Activated T-cell treated with anti-CD3 and anti-CD28 coated beads for 24 hours (primary cell): ENCODE data around the gene OXT.
"Not testable (repeated sequence)": the region's sequence is repeated elsewhere in the genome, so short reads cannot be mapped to it uniquely, and the experiment has no call there.

Experiments used
- DNase-seq: peaks from one replicate; pipeline ENCODE4 v3.0.0-alpha.2; 2020; ENCODE audit warnings: low read depth

Gene OXT

GRCh38 chr20:3047486-3048419, 23.7 kb upstream of the OXT start:
- DNase-seq = no peak

DNA sequence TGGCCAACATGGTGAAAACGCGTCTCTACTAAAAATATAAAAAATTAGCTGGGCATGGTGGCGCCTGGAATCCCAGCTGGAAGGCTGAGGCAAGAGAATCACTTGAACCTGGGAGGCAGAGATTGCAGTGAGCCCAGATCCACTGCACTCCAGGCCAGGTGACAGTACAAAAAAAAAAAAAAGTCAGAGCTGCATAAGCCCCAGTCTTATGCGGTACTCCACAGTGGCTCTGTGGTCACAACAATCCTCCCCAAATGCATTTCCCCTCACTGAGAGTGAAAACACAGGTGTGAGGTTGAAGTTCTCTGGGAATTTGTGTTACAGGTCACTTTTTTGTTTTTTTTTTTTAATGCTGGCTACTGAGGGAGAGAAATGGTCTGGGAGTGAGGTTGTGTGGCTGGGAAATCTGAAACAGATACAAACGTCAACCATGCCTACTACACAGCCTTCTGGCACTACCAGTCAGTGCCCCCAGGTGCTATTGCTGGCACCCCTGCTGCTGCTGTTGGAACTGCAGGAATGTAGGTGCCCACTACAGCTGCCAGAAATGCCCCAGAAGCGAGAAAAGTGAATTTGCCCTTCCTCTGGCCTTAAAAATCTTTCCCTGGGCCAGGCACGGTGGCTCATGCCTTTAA, 19.9 kb upstream of the OXT start:
- no peak for DNase-seq

DNA sequence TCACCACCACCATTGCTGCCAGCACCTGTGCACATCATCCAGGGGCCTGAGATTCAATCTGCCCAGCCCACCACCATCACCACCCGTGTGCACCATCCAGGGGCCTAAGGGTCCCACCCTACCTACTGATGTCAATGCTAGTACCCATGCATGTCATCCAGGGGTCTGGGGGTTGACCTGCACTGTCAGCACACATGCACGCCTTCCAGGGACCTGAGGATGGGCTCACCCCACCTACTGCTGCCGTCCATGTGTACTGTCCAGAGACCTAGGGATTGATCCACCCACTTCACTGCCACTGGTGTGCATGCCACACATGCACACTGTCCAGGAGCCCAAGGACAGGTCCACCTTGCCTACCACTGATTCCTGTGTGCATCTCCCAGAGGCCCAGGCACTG, 11.9 kb upstream of the OXT start:
- DNase-seq = no peak

- not testable (repeated sequence) for DNase-seq
These were observed 7.3 kb upstream of the OXT start for GRCh38 chr20:3064119-3064518.

GRCh38 chr20:3067139-3068014, 4.0 kb upstream of the OXT start:
- DNase-seq = no peak

DNA sequence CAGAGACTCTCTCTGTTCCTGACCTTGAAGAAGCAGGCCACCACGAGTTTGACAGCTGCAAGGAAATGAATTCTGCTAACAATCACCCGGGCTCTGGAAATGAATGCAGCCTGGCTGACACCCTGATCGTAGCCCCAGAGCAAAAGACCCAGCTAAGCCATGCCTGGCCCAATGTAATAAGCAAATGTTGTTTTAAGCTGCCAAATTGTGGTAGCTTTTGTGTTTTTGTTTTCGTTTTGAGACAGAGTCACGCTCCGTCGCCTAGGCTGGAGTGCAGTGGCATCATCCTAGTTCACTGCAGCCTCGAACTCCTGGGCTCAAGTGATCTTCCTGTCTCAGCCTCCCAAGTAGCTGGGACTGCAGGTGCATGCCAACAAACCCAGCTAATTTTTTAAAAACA, 3.3 kb upstream of the OXT start:
- no peak for DNase-seq

GRCh38 chr20:3068986-3069900, 2.2 kb upstream of the OXT start:
- no peak for DNase-seq

GRCh38 chr20:3070725-3071124, 695 bp upstream of the OXT start:
- DNase-seq = no peak

- DNase-seq = no peak
These were observed 182 bp upstream of the OXT start for GRCh38 chr20:3071266-3071609.

- no peak for DNase-seq
These were observed 1.3 kb downstream of the OXT start for GRCh38 chr20:3072530-3073250.

DNA sequence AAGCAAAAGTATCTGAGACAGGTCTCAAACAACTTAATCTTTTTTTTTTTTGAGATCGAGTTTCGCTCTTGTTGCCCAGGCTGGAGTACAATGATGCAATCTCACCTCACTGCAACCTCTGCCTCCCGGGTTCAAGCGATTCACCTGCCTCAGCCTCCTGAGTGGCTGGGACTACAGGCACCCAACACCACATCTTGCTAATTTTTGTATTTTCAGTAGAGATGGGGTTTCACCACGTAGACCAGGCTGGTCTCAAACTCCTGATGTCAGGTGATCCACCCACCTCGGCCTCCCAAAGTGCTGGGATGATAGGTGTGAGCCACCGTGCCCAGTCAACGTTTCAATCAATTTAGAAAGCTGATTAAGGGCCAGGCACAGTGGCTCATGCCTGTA, 1.8 kb downstream of the OXT start:
- not testable (repeated sequence) for DNase-seq

DNA sequence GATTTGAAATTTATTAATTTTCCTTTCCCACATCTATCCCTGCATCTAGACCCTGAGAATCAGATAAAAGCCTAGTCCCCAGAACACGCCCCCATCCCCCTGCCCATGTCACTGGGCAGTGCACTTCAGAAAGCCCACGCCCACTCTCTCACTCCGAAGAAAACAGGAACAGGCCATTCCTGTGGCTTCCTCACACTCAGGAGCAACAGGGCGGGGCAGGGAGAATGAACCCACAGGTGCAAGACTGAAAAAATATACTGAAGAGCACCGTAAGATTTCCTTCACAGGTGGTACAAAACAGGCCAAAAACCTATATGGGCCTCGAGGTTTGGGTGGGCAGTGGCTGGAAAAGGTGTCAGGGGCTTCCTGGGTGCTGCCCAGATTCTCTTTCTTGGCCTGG, 3.4 kb downstream of the OXT start:
- DNase-seq = no peak

DNA sequence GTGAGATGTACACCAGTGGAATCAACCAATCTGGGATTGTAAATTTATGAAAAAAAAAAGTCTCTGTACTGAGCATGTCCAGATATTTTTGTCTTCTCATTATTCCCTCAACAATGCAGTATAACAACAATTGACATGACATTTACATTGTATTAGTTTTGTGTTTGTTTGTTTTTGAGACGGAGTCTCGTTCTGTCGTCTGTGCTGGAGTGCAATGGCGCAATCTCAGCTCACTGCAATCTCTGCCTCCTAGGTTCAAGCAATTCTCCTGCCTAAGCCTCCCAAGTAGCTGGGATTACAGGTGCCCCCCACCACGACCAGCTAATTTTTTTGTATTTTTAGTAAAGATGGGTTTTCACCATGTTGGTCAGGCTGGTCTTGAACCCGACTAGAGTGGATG, 3.9 kb downstream of the OXT start:
- not testable (repeated sequence) for DNase-seq

DNA sequence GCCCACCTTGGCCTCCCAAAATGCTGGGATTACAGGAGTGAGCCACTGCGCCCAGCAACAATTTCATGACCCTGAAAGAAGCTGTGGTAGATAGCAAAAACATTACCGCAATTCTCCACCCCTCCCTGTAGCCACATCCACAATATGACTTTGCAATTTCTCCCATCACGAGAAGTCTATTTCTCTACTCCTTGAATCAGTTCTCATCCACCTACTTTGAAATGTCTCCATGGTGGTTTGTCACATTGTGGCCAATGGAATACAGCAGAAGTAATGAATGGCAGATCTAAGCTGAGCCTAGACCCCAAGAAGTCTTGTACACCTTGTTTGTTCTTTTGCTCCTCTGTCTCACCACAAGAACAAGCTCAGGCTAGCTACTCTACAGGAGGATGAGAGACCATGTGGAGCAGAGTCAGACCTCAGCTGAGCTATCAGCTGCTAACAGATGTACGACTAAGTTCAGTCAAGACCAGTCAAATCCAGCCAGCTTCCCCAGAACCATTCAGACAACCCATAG, 6.3 kb downstream of the OXT start:
- DNase-seq = no peak

DNA sequence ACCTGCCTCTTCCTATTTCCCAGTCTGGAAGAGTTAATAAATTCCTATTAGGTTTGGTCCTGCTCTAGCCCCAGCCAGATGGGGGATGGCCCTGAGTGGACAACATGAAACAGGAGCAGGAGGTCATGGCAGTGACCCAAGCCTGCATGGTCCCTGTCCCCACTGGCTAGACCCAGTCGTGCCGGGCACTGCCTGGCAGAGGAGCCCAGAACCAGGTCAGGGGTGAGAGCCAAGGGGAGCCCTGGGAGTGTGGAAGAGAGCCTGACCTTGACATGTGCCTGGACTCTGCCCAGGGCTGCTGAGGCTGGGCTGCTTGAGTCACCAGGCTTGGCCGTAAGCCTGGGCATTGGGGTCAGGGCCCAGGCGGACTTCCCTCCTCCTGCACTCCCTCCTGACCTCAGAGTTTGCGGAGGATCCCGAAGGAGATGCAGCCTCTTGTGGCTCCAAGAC, 9.5 kb downstream of the OXT start:
- DNase-seq = no peak

GRCh38 chr20:3081641-3082040, 10.2 kb downstream of the OXT start:
- no peak for DNase-seq

GRCh38 chr20:3082306-3082951, 11.0 kb downstream of the OXT start:
- no peak for DNase-seq

DNA sequence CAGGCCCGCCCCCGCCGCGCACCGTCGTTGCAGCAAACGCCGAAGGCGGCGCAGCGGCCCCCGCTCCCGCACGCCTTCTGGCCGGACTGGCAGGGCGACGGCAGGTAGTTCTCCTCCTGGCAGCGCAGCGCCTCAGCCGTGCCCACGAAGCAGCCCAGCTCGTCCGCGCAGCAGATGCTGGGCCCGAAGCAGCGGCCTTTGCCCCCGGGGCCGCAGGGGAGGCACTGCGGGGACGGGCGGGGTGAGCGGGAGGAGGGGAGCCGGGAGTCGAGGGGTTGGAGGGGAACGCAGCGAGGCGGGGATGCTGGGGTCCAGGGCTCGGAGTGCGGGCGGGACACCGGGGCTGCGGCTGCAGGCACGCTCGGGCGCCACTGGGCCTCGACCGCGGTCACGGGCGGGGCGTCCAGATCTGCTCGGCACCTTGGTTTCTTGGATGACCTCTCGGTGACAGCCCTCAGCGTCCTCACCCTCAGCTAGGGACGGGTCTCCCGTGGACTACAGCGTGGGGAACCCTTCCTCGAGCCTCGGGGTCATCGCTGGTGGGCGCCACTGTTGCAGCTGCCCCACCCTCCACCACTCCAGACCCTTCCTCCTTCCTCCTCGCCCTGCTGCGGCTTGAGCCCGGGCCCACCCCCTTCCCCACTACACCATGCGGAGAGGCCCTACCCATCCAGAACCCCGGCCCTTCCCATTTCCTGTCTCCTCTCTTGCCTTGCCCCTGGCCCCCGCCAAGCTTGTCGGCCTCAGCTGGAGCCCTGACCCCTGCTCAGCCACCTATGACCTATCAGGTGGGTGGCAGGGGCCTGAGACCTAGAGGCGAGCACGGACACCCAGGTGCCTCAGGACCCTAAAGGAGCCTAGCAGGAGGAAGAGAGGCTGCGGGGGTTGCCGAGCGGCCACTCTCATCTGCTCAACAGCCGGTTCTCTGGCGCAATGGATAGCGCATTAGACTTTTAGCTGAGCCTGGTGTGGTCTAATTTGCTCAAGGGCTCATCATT, 11.8 kb downstream of the OXT start:
- DNase-seq = no peak
